ENCODE results near the gene HMHB1. TPM values are rescaled to one million over a fixed set of nuclear protein-coding genes. Genes with fewer than 3 reads are reported as not detected.

HMHB1 gene
- total and polyA plus RNA-seq, 9 donors = not detected

DNA sequence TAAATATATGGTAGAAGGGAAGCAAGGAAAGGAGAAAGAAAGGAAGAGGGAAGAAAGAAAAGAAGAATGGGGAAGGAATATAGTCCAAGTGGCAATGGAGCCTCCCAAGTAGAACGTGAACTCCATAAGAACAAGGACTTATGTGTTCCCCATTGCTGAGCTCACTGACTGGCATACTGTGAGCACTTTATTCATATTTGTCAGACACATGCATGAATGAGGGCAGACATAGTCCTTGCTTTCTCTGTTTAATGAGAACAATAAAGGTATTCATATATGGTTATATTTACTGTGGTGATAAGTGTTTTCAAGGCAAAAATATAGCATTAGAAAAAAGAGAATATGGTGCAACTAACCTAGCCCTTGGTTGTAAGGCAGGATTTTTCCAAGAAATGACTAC, 23.6 kb upstream of the HMHB1 start:
- TF ChIP-seq, protein P1, sequence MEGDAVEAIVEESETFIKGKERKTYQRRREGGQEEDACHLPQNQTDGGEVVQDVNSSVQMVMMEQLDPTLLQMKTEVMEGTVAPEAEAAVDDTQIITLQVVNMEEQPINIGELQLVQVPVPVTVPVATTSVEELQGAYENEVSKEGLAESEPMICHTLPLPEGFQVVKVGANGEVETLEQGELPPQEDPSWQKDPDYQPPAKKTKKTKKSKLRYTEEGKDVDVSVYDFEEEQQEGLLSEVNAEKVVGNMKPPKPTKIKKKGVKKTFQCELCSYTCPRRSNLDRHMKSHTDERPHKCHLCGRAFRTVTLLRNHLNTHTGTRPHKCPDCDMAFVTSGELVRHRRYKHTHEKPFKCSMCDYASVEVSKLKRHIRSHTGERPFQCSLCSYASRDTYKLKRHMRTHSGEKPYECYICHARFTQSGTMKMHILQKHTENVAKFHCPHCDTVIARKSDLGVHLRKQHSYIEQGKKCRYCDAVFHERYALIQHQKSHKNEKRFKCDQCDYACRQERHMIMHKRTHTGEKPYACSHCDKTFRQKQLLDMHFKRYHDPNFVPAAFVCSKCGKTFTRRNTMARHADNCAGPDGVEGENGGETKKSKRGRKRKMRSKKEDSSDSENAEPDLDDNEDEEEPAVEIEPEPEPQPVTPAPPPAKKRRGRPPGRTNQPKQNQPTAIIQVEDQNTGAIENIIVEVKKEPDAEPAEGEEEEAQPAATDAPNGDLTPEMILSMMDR (IDR thresholded peaks at IDR 0.05) = no peak
- no peak for TF ChIP-seq EP300 (IDR thresholded peaks at IDR 0.05)
- no peak for TF ChIP-seq POLR2A (IDR thresholded peaks at IDR 0.05)
- no peaks in the 10 kb centered on the region for H3K4me1 ChIP-seq (ENCODE audit: insufficient read depth)
- no peaks in the 10 kb centered on the region for H3K36me3 ChIP-seq
- no peak for DNase-seq
- intact Hi-C loops (cut with DNase I) = no loop called here
- no peak overlapping the region for H3K4me3 ChIP-seq
- no peak overlapping the region for H3K27ac ChIP-seq
- 89 to 95% (median 94%) methylated on average over 1 of the region's 1 CpG for WGBS, 3 donors
- no peaks in the 10 kb centered on the region for H3K27me3 ChIP-seq
- H3K9me3 ChIP-seq = no peaks in the 10 kb centered on the region

DNA sequence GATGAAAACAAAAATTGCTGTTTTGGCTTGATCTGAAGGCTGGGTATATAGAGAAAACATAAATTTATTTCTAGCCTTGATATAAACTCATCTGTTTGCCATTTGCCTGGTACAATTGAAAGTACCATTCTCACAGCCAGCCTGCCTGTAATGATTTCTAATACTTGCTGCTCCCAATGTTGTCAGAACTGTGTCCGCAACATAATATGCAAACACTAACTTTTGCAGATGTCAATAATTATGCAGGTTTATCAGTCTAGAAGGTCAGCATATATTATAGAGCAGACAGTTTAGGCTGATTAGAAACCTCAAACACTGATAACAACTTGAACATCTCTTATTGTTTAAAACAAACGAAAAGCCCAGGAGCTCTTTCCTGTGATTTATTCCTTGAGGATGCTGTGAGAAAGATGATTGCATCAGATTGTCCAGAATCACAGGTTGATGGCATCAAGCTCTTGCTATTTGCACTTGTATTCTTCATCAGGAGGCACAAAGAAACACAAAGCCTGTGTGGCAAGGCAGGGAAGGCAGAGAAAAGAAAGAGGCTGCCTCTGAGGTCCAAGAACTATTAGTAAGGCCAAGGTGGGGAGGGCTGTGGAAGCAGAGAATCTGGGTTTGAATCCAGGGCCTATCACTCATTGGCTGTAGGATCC, 21.4 kb upstream of the HMHB1 start:
- intact Hi-C loops (cut with DNase I) = no loop called here
- Histone ChIP-seq H3K36me3 (no peaks in the 10 kb centered on the region), H3K4me3 (no peak overlapping the region), H3K9me3 (no peaks in the 10 kb centered on the region), H3K27me3 (no peaks in the 10 kb centered on the region), H3K27ac (no peak overlapping the region), H3K4me1 (ENCODE audit: insufficient read depth) (no peaks in the 10 kb centered on the region)
- TF ChIP-seq EP300 (IDR thresholded peaks at IDR 0.05) = no peak
- DNase-seq = no peak
- 80 to 82% (median 81%) methylated on average over 2 of the region's 2 CpGs for WGBS, 3 donors

DNA sequence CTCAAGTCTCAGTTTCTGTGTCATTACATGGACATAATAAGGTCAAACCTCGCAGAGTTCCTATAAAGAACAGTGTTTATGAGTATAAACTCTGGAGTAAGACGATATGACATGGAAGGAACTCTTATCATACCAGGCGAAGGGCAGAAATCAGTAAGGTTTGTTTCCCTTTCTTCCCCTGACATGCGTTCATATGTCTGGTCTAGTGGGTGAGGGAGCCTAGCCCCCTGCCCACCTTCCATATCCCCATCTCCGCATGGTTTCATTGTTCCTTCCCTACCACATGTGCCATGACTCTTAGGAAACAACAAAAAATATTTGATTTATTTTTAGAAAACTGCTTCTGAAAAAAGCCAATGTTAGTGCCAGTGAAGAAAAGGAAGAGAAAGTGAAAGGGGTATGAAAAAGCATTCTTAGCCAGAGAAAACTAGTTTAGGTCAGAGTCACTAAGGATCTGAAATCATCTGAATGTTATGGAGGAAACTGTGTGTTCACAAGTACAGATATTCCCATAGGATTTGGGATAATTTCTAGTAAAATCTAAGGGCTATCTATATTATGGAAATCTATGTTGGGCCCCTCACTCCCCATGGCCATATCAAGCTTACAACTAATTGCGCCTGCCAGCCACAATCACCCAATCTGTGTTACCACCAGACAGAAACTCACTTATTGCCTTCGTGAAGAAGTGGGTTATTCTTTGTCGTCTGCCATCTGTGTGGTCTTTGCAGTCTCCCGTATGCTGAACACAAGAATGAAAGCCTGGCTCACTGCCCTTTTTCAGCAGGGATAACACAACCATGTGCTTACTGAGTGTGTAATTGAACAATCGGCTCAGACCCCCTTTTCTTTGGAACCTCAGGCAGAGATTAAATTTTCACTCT, 19.9 kb upstream of the HMHB1 start:
- no peak for DNase-seq
- intact Hi-C loops (cut with DNase I) = no loop called here
- H3K4me3 ChIP-seq = no peak overlapping the region
- TF ChIP-seq EP300 (IDR thresholded peaks at IDR 0.05) = no peak
- no peak for TF ChIP-seq POLR2A (IDR thresholded peaks at IDR 0.05)
- TF ChIP-seq, protein P1 (IDR thresholded peaks at IDR 0.05) = no peak
- H3K27me3 ChIP-seq = no peaks in the 10 kb centered on the region
- H3K27ac ChIP-seq = no peak overlapping the region
- H3K36me3 ChIP-seq = no peaks in the 10 kb centered on the region
- H3K9me3 ChIP-seq = no peaks in the 10 kb centered on the region
- 50 to 57% (median 53%) methylated on average over 10 of the region's 10 CpGs for WGBS, 3 donors
- no peaks in the 10 kb centered on the region for H3K4me1 ChIP-seq (ENCODE audit: insufficient read depth)

DNA sequence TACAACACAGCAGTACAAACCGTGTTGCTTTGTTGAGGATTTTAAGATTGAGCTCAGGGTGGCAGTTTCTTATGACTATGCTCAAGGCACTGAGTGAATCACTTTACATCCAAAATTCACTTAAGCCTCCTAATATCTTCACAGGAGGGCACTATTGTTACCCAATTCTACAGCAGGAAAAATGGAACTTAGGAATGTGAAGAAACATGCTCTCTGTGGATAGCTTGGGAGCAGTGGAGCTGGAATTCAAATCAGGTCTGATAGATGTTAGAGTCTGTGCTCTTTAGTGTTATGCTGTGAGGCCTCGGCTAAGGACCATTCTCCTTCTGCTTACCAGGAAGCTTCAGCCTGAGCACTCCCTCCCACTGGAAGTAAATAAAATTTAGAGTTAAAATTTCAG, 18.7 kb upstream of the HMHB1 start:
- DNase-seq = no peak
- Histone ChIP-seq H3K27ac (no peak overlapping the region), H3K27me3 (no peaks in the 10 kb centered on the region), H3K36me3 (no peaks in the 10 kb centered on the region), H3K4me3 (no peak overlapping the region), H3K9me3 (no peaks in the 10 kb centered on the region), H3K4me1 (ENCODE audit: insufficient read depth) (no peaks in the 10 kb centered on the region)
- intact Hi-C loops (cut with DNase I) = no loop called here
- WGBS, 3 donors = 64 to 85% (median 80%) methylated on average over 2 of the region's 2 CpGs
- TF ChIP-seq POLR2A (IDR thresholded peaks at IDR 0.05) = no peak
- TF ChIP-seq EP300 (IDR thresholded peaks at IDR 0.05) = no peak
- TF ChIP-seq, protein P1 (IDR thresholded peaks at IDR 0.05) = no peak

DNA sequence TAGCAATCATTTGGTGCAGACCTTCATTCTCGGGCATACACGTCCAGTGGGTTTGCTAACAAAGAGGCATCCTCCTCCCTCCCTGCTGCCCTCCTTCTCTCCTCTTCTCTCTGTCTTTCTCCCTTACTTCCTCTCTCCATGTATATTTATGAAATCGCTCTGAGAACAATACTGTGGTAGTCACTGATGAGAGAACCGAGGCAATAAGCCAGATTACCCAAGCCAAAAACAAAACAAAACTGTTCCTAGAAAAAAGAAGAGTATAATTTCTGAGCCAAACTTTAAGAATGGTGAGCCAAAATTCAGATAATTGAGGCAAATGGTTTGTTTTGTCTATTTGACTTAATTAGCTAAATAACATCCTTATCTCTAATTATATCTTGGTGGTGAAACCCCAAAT, 15.8 kb upstream of the HMHB1 start:
- no peak overlapping the region for H3K27ac ChIP-seq

More for the DNA sequence above, 15.8 kb upstream of the HMHB1 start:
- H3K4me1 ChIP-seq (ENCODE audit: insufficient read depth) = no peaks in the 10 kb centered on the region
- no peaks in the 10 kb centered on the region for H3K36me3 ChIP-seq
- TF ChIP-seq EP300 (IDR thresholded peaks at IDR 0.05) (no peak), POLR2A (IDR thresholded peaks at IDR 0.05) (no peak)
- TF ChIP-seq, protein P1 (IDR thresholded peaks at IDR 0.05) = no peak
- H3K4me3 ChIP-seq = no peak overlapping the region
- DNase-seq = no peak
- intact Hi-C loops (cut with DNase I) = no loop called here
- no peaks in the 10 kb centered on the region for H3K27me3 ChIP-seq
- WGBS, 3 donors = 29 to 33% (median 31%) methylated on average over 4 of the region's 4 CpGs
- H3K9me3 ChIP-seq = no peaks in the 10 kb centered on the region

Data from ovary (tissue), 9 donors.